Lower leg skin (tissue), 4 donors: ENCODE results near the gene TNFRSF11A. TPM values are rescaled to one million over a fixed set of nuclear protein-coding genes. Genes with fewer than 3 reads are reported as not detected.
A peak's percentile ranks its signal among the peaks of the same experiment; 100 is the strongest.

Experiments
- DNase-seq, 2 donors: peaks; one replicate each; pipeline ENCODE4 v3.0.0-alpha.2; 2019; ENCODE audit warnings: low spot score in 2 of 2
- H3K4me3 ChIP-seq: fragments of 200-600 bp; sonication (generic); 2 replicates; pipeline ENCODE4 v1.5.1; 2017; ENCODE audit warnings: mild to moderate bottlenecking, low read depth; ENCODE audit not compliant: poor library complexity, severe bottlenecking
- CTCF ChIP-seq, 3 donors: fragments of 450-650 bp; IDR thresholded peaks; one replicate each; pipeline ENCODE4 v1.5.1; 2016; ENCODE audit warnings: antibody characterized with exemption in 3 of 3, mild to moderate bottlenecking in 3 of 3, moderate library complexity in 2 of 3
- POLR2A ChIP-seq, 2 donors: fragments of 450-650 bp; IDR thresholded peaks; one replicate each; pipeline ENCODE4 v1.6.1; 2016 to 2017; ENCODE audit warnings: antibody characterized with exemption in 2 of 2, mild to moderate bottlenecking in 1 of 2, moderate library complexity in 1 of 2
- WGBS, 2 donors: methylation state at CpG; one replicate each; pipeline ENCODE4 v1.1.5; 2018; 5-methylcytosine and 5-hydroxymethylcytosine counted together
- intact Hi-C: fragments of 100-400 bp; cut with DNase I; formaldehyde crosslinking; loops from one replicate; pipeline ENCODE4 v1.15.0; 2023; ENCODE audit warnings: low total_unique reads
- total RNA-seq, 4 donors: library from RNA; depleted of rRNA; stranded (reverse); fragments of >200 nt; gene quantifications; one replicate each; pipeline ENCODE4 v1.1.0, GENCODE V29; 2016

TNFRSF11A gene
- total RNA-seq, 4 donors from 2014 or later, result 1.5 to 7.6 (median 4.7) TPM

GRCh38 chr18:62403120-62403519, 78.0 kb downstream of the TNFRSF11A start:
- no peak for TF ChIP-seq POLR2A (IDR thresholded peaks at IDR 0.05)
- TF ChIP-seq CTCF (IDR thresholded peaks at IDR 0.05), result no peak
- no peak overlapping the region for H3K4me3 ChIP-seq
- intact Hi-C loops, result no loop called here
- WGBS, 2 donors, result 88 to 98% methylated on average over 3 of the region's 3 CpGs
- no peak for DNase-seq

GRCh38 chr18:62404881-62405280, 79.8 kb downstream of the TNFRSF11A start:
- DNase-seq, result no peak
- intact Hi-C loops, result no loop called here
- 83 to 100% methylated on average over 3 of the region's 3 CpGs for WGBS, 2 donors
- TF ChIP-seq POLR2A (IDR thresholded peaks at IDR 0.05) (no peak), CTCF (IDR thresholded peaks at IDR 0.05) (no peak)
- no peak overlapping the region for H3K4me3 ChIP-seq

GRCh38 chr18:62407660-62408059, 82.5 kb downstream of the TNFRSF11A start:
- no peak overlapping the region for H3K4me3 ChIP-seq
- no peak for TF ChIP-seq CTCF (IDR thresholded peaks at IDR 0.05)
- no peak for TF ChIP-seq POLR2A (IDR thresholded peaks at IDR 0.05)
- intact Hi-C loops, result no loop called here
- DNase-seq, result no peak
- 86 to 87% methylated on average over 10 of the region's 10 CpGs for WGBS, 2 donors

GRCh38 chr18:62409821-62410220, 84.7 kb downstream of the TNFRSF11A start:
- no peak for DNase-seq
- WGBS, 2 donors, result 89 to 94% methylated on average over 5 of the region's 5 CpGs
- intact Hi-C loops, result no loop called here
- TF ChIP-seq CTCF (IDR thresholded peaks at IDR 0.05) (no peak), POLR2A (IDR thresholded peaks at IDR 0.05) (no peak)
- no peak overlapping the region for H3K4me3 ChIP-seq

- TF ChIP-seq POLR2A (IDR thresholded peaks at IDR 0.05), result no peak
- no peak for TF ChIP-seq CTCF (IDR thresholded peaks at IDR 0.05)
- peak in 1 of 2 donors; percentile 37 for DNase-seq
- no peak overlapping the region for H3K4me3 ChIP-seq
- intact Hi-C loops, result no loop called here
- 78 to 86% methylated on average over 5 of the region's 5 CpGs for WGBS, 2 donors
Observed at GRCh38 chr18:62412231-62412979, 87.3 kb downstream of the TNFRSF11A start.

GRCh38 chr18:62413206-62413605, 88.1 kb downstream of the TNFRSF11A start:
- intact Hi-C loops, result no loop called here
- no peak overlapping the region for H3K4me3 ChIP-seq
- DNase-seq, result no peak
- WGBS, 2 donors, result 22 to 26% methylated on average over 1 of the region's 1 CpG
- TF ChIP-seq POLR2A (IDR thresholded peaks at IDR 0.05), result no peak
- TF ChIP-seq CTCF (IDR thresholded peaks at IDR 0.05), result no peak
